ENCODE data around the gene PRKCQ. TPM values are rescaled to one million over a fixed set of nuclear protein-coding genes. Genes with fewer than 3 reads are reported as not detected.
"Not testable (repeated sequence)": the region's sequence is repeated elsewhere in the genome, so short reads cannot be mapped to it uniquely, and the experiment has no call there.

PRKCQ gene
- polyA plus RNA-seq, 1 donor (not counting 4 experiments of a cell fraction or from before 2014, with no cell fraction given): 7.5 TPM

- Histone ChIP-seq H3K9me1 (ENCODE audit: control insufficient read depth, extremely low read depth, insufficient read depth, low read length) (no peaks in the 10 kb centered on the region), H4K20me1 (ENCODE audit: control insufficient read depth, extremely low read depth, insufficient read depth, low read length) (no peaks in the 10 kb centered on the region), H3K4me1 (ENCODE audit: control insufficient read depth, extremely low read depth, insufficient read depth, low read length) (no peaks in the 10 kb centered on the region), H3K27ac (ENCODE audit: control insufficient read depth, insufficient read depth, low read length) (no peak overlapping the region), H3K4me2 (ENCODE audit: control insufficient read depth, extremely low read depth, insufficient read depth, low read depth, low read length) (no peak overlapping the region), H3K4me3 (ENCODE audit: control insufficient read depth in 2 of 3, extremely low read depth in 1 of 3, insufficient read depth in 2 of 3, low read depth in 1 of 3, low read length in 3 of 3) (no peak overlapping the region), H3K9me3 (ENCODE audit: control insufficient read depth, low read depth, low read length) (no peaks in the 10 kb centered on the region), H3K9ac (ENCODE audit: control insufficient read depth, extremely low read depth, insufficient read depth, low read length) (no peak overlapping the region), H3K79me2 (ENCODE audit: control insufficient read depth, insufficient read depth, low read length) (no peaks in the 10 kb centered on the region), H3K27me3 (ENCODE audit: control insufficient read depth, extremely low read depth, insufficient read depth, low read length) (no peaks in the 10 kb centered on the region), H3K36me3 (ENCODE audit: control insufficient read depth in 2 of 2, extremely low read depth in 1 of 2, insufficient read depth in 2 of 2, low read length in 2 of 2) (no peaks in the 10 kb centered on the region), H2AFZ (ENCODE audit: control insufficient read depth, low read length) (no peak overlapping the region)
- FAIRE-seq: no peak
- DNase-seq (ENCODE audit: low read depth, low spot score): no peak
- dilution Hi-C loops (cut with MboI; ENCODE audit: extremely low pct_ligation_motif_present, low sequenced_read_pairs): no loop called here
- TF ChIP-seq CTCF (optimal IDR thresholded peaks at IDR 0.05 in 1 of 3, IDR thresholded peaks at IDR 0.05 in 1 of 3, conservative IDR thresholded peaks at IDR 0.05 in 1 of 3; ENCODE audit: extremely low read depth in 1 of 3, insufficient read depth in 2 of 3, low read length in 3 of 3) (no peak), EZH2 (IDR thresholded peaks at IDR 0.05; ENCODE audit: low read length) (no peak)
These were observed 133.4 kb downstream of the PRKCQ start for GRCh38 chr10:6446711-6447110.

- Histone ChIP-seq H3K4me3 (ENCODE audit: control insufficient read depth in 2 of 3, extremely low read depth in 1 of 3, insufficient read depth in 2 of 3, low read depth in 1 of 3, low read length in 3 of 3) (no peak overlapping the region), H3K9ac (ENCODE audit: control insufficient read depth, extremely low read depth, insufficient read depth, low read length) (no peak overlapping the region), H3K27ac (ENCODE audit: control insufficient read depth, insufficient read depth, low read length) (no peak overlapping the region), H3K9me3 (ENCODE audit: control insufficient read depth, low read depth, low read length) (no peaks in the 10 kb centered on the region), H3K79me2 (ENCODE audit: control insufficient read depth, insufficient read depth, low read length) (no peaks in the 10 kb centered on the region), H3K4me2 (ENCODE audit: control insufficient read depth, extremely low read depth, insufficient read depth, low read depth, low read length) (peak overlapping the region; percentile 16), H3K4me1 (ENCODE audit: control insufficient read depth, extremely low read depth, insufficient read depth, low read length) (no peaks in the 10 kb centered on the region), H3K9me1 (ENCODE audit: control insufficient read depth, extremely low read depth, insufficient read depth, low read length) (no peaks in the 10 kb centered on the region), H4K20me1 (ENCODE audit: control insufficient read depth, extremely low read depth, insufficient read depth, low read length) (no peaks in the 10 kb centered on the region), H3K27me3 (ENCODE audit: control insufficient read depth, extremely low read depth, insufficient read depth, low read length) (no peaks in the 10 kb centered on the region), H2AFZ (ENCODE audit: control insufficient read depth, low read length) (no peak overlapping the region), H3K36me3 (ENCODE audit: control insufficient read depth in 2 of 2, extremely low read depth in 1 of 2, insufficient read depth in 2 of 2, low read length in 2 of 2) (no peaks in the 10 kb centered on the region)
- DNase-seq (ENCODE audit: low read depth, low spot score) (no peak), FAIRE-seq (peak; percentile 71)
- TF ChIP-seq CTCF (optimal IDR thresholded peaks at IDR 0.05 in 1 of 3, IDR thresholded peaks at IDR 0.05 in 1 of 3, conservative IDR thresholded peaks at IDR 0.05 in 1 of 3; ENCODE audit: extremely low read depth in 1 of 3, insufficient read depth in 2 of 3, low read length in 3 of 3) (peak; percentile 71 to 80 (median 80)), EZH2 (IDR thresholded peaks at IDR 0.05; ENCODE audit: low read length) (no peak)
- dilution Hi-C loops (cut with MboI; ENCODE audit: extremely low pct_ligation_motif_present, low sequenced_read_pairs): no loop called here
These were observed 134.3 kb downstream of the PRKCQ start for GRCh38 chr10:6445671-6446316.

- H3K36me3 ChIP-seq (ENCODE audit: control insufficient read depth in 2 of 2, extremely low read depth in 1 of 2, insufficient read depth in 2 of 2, low read length in 2 of 2); H3K4me2 ChIP-seq (ENCODE audit: control insufficient read depth, extremely low read depth, insufficient read depth, low read depth, low read length); dilution Hi-C loops (cut with MboI; ENCODE audit: extremely low pct_ligation_motif_present, low sequenced_read_pairs); H2AFZ ChIP-seq (ENCODE audit: control insufficient read depth, low read length); H4K20me1 ChIP-seq (ENCODE audit: control insufficient read depth, extremely low read depth, insufficient read depth, low read length); H3K9me1 ChIP-seq (ENCODE audit: control insufficient read depth, extremely low read depth, insufficient read depth, low read length); H3K9me3 ChIP-seq (ENCODE audit: control insufficient read depth, low read depth, low read length); H3K4me3 ChIP-seq (ENCODE audit: control insufficient read depth in 2 of 3, extremely low read depth in 1 of 3, insufficient read depth in 2 of 3, low read depth in 1 of 3, low read length in 3 of 3); H3K9ac ChIP-seq (ENCODE audit: control insufficient read depth, extremely low read depth, insufficient read depth, low read length); H3K27me3 ChIP-seq (ENCODE audit: control insufficient read depth, extremely low read depth, insufficient read depth, low read length); H3K4me1 ChIP-seq (ENCODE audit: control insufficient read depth, extremely low read depth, insufficient read depth, low read length); DNase-seq (ENCODE audit: low read depth, low spot score); H3K27ac ChIP-seq (ENCODE audit: control insufficient read depth, insufficient read depth, low read length); H3K79me2 ChIP-seq (ENCODE audit: control insufficient read depth, insufficient read depth, low read length); FAIRE-seq: not testable (repeated sequence)
These were observed 140.2 kb downstream of the PRKCQ start for GRCh38 chr10:6439875-6440274.

All from keratinocyte (primary cell).